Measurements from ENCODE around the gene MEIOSIN. TPM values are rescaled to one million over a fixed set of nuclear protein-coding genes. Genes with fewer than 3 reads are reported as not detected.

The MEIOSIN gene
- polyA plus RNA-seq, 2 donors: not detected

- 0 to 1% methylated on average over 51 to 70 of the region's 70 CpGs for WGBS, 2 donors
- no peaks in the 10 kb centered on the region for H3K27me3 ChIP-seq (ENCODE audit: control insufficient read depth in 1 of 2, insufficient read depth in 2 of 2, low read length in 2 of 2)
- no peaks in the 10 kb centered on the region for H3K9me3 ChIP-seq (ENCODE audit: control insufficient read depth in 2 of 2, insufficient read depth in 1 of 2, low read depth in 1 of 2, low read length in 1 of 2)
- peaks cover 5 to 10% of the 10 kb centered on the region in 2 donors for H3K4me1 ChIP-seq (ENCODE audit: control insufficient read depth in 2 of 2, insufficient read depth in 2 of 2, low read length in 1 of 2)
- H3K27ac ChIP-seq (ENCODE audit: low read depth in 2 of 2, low read length in 1 of 2): peak within 1 kb of the TSS; percentile 96 to 98
- peak within 1 kb of the TSS; percentile 64 to 76 for H3K4me3 ChIP-seq (ENCODE audit: low read depth in 1 of 2, low read length in 2 of 2)
- H3K36me3 ChIP-seq (ENCODE audit: control insufficient read depth in 2 of 2, insufficient read depth in 2 of 2, low read length in 1 of 2): peaks cover 0 to 17% of the 10 kb centered on the region in 2 donors
Observed at GRCh38 chr19:45768984-45769782, 35.9 kb downstream of the MEIOSIN start, which contains the start of gene SIX5. Gene SIX5 (minus strand): TSS chr19:45769252. CDS start chr19:45768844, 408 bp downstream.

GRCh38 chr19:45769821-45770191, 36.6 kb downstream of the MEIOSIN start:
- Histone ChIP-seq H3K9me3 (ENCODE audit: control insufficient read depth in 2 of 2, insufficient read depth in 1 of 2, low read depth in 1 of 2, low read length in 1 of 2) (no peaks in the 10 kb centered on the region), H3K27ac (ENCODE audit: low read depth in 2 of 2, low read length in 1 of 2) (peak overlapping the region; percentile 91 to 93), H3K4me1 (ENCODE audit: control insufficient read depth in 2 of 2, insufficient read depth in 2 of 2, low read length in 1 of 2) (peaks cover 5 to 10% of the 10 kb centered on the region in 2 donors), H3K4me3 (ENCODE audit: low read depth in 1 of 2, low read length in 2 of 2) (peak overlapping the region; percentile 29 to 53), H3K36me3 (ENCODE audit: control insufficient read depth in 2 of 2, insufficient read depth in 2 of 2, low read length in 1 of 2) (peaks cover 0 to 18% of the 10 kb centered on the region in 2 donors), H3K27me3 (ENCODE audit: control insufficient read depth in 1 of 2, insufficient read depth in 2 of 2, low read length in 2 of 2) (no peaks in the 10 kb centered on the region)
- 0 to 1% methylated on average over 28 of the region's 28 CpGs for WGBS, 2 donors

DNA sequence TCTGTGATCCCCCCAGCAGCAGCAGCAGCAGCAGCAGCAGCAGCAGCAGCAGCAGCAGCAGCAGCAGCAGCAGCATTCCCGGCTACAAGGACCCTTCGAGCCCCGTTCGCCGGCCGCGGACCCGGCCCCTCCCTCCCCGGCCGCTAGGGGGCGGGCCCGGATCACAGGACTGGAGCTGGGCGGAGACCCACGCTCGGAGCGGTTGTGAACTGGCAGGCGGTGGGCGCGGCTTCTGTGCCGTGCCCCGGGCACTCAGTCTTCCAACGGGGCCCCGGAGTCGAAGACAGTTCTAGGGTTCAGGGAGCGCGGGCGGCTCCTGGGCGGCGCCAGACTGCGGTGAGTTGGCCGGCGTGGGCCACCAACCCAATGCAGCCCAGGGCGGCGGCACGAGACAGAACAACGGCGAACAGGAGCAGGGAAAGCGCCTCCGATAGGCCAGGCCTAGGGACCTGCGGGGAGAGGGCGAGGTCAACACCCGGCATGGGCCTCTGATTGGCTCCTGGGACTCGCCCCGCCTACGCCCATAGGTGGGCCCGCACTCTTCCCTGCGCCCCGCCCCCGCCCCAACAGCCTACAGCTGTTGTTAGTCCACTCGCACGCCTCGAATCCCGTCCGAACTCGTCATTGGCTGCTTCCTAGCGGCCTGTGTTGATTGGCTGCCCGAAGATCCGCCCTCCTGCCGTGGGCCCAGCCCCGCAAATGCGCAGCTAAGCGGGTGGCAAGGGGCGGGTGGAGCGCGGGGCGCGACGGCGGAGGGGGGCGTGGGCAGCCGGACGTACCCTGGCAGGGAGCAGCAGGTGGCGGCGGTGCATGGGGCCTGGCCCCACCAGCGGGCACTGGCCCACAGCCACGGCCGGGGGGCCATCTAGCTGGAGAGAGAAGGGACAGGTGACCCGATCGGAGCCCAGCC, 37.2 kb downstream of the MEIOSIN start:
- Histone ChIP-seq H3K4me1 (ENCODE audit: control insufficient read depth in 2 of 2, insufficient read depth in 2 of 2, low read length in 1 of 2) (peaks cover 5 to 10% of the 10 kb centered on the region in 2 donors), H3K9me3 (ENCODE audit: control insufficient read depth in 2 of 2, insufficient read depth in 1 of 2, low read depth in 1 of 2, low read length in 1 of 2) (no peaks in the 10 kb centered on the region), H3K27ac (ENCODE audit: low read depth in 2 of 2, low read length in 1 of 2) (peak overlapping the region; percentile 91 to 93), H3K36me3 (ENCODE audit: control insufficient read depth in 2 of 2, insufficient read depth in 2 of 2, low read length in 1 of 2) (peaks cover 0 to 17% of the 10 kb centered on the region in 2 donors), H3K4me3 (ENCODE audit: low read depth in 1 of 2, low read length in 2 of 2) (peak overlapping the region; percentile 29 to 53), H3K27me3 (ENCODE audit: control insufficient read depth in 1 of 2, insufficient read depth in 2 of 2, low read length in 2 of 2) (no peaks in the 10 kb centered on the region)
- 1 to 2% methylated on average over 73 to 79 of the region's 79 CpGs for WGBS, 2 donors

DNA sequence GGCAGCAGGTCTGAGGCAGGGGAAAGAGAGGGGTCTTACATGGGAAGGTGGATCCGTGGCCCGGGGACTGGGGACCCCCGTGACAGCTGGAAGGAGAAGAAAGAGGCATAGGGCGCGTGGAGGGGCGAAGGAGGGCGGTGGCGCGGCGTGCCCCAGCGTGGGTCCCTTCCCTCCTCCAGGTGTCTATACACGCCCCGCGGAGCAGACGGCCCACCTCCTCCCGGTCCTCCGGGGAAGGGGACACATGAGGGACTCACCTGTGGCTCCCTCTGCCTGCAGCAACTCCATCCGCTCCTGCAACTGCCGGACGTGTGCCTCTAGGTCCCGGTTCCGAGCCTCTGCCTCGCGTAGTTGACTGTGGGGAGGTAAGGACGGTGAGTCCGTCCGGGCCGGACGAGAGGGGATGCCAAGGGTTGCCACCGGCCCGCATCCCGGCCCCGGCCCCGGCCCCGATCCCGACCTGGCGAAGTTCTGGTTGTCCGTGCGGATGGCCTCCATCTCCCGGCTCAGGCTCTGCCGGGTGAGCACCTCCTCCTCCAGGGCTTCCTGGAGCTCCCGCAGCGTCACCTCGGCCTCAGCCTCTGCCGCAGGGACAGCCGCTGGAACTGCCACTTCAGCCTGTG, 38.2 kb downstream of the MEIOSIN start:
- Histone ChIP-seq H3K27ac (ENCODE audit: low read depth in 2 of 2, low read length in 1 of 2) (peak overlapping the region; percentile 82 to 91), H3K27me3 (ENCODE audit: control insufficient read depth in 1 of 2, insufficient read depth in 2 of 2, low read length in 2 of 2) (no peaks in the 10 kb centered on the region), H3K4me3 (ENCODE audit: low read depth in 1 of 2, low read length in 2 of 2) (peak overlapping the region in 1 of 2 donors; percentile 28), H3K36me3 (ENCODE audit: control insufficient read depth in 2 of 2, insufficient read depth in 2 of 2, low read length in 1 of 2) (peaks cover 0 to 11% of the 10 kb centered on the region in 2 donors), H3K9me3 (ENCODE audit: control insufficient read depth in 2 of 2, insufficient read depth in 1 of 2, low read depth in 1 of 2, low read length in 1 of 2) (no peaks in the 10 kb centered on the region), H3K4me1 (ENCODE audit: control insufficient read depth in 2 of 2, insufficient read depth in 2 of 2, low read length in 1 of 2) (peaks cover 4 to 5% of the 10 kb centered on the region in 2 donors)
- WGBS, 2 donors: 72 to 81% methylated on average over 39 to 46 of the region's 46 CpGs

DNA sequence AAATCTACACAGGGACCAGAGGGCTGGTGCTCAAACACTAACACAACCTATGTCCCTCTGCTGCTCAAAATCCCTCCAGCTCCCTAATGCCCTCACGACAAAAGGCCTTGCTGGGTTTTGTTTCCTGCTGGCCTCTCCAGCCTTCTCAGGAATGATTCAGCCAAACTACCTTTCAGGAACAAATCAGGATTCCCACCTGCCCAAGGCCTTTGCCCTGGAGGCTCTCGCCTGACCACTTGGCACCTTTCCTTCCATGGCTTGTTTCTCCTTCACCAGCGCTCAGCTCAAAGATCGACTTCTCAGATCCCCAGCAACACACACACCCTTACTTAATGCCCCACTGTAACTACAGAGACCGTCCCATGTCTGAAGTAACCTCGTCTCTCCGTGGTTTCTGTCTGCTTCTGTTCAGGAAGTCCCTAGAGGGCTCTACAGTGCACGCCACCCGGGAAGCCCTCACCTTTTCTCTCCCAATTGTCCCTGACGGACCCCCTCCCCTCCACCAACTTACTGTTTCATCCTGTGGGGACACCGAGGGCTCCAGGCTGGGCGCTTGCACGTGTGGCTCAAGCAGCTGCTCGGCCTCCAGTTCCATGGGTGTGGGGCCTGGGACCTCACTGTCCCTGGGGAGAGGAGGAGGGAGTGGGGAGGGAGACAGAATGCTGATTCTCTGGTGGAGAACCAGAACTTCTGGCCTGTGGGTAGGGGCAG, 39.0 kb downstream of the MEIOSIN start:
- H3K27ac ChIP-seq (ENCODE audit: low read depth in 2 of 2, low read length in 1 of 2): peak overlapping the region in 1 of 2 donors; percentile 37
- 67 to 82% methylated on average over 14 of the region's 14 CpGs for WGBS, 2 donors

GRCh38 chr19:45772912-45773311, 39.7 kb downstream of the MEIOSIN start:
- H3K4me1 ChIP-seq (ENCODE audit: control insufficient read depth in 2 of 2, insufficient read depth in 2 of 2, low read length in 1 of 2): peaks cover 0 to 3% of the 10 kb centered on the region in 2 donors
- H3K27ac ChIP-seq (ENCODE audit: low read depth in 2 of 2, low read length in 1 of 2): no peak overlapping the region
- H3K4me3 ChIP-seq (ENCODE audit: low read depth in 1 of 2, low read length in 2 of 2): no peak overlapping the region

More for the DNA sequence above, 39.0 kb downstream of the MEIOSIN start:
- Histone ChIP-seq H3K9me3 (ENCODE audit: control insufficient read depth in 2 of 2, insufficient read depth in 1 of 2, low read depth in 1 of 2, low read length in 1 of 2) (no peaks in the 10 kb centered on the region), H3K4me3 (ENCODE audit: low read depth in 1 of 2, low read length in 2 of 2) (no peak overlapping the region), H3K4me1 (ENCODE audit: control insufficient read depth in 2 of 2, insufficient read depth in 2 of 2, low read length in 1 of 2) (peaks cover 0 to 5% of the 10 kb centered on the region in 2 donors), H3K27me3 (ENCODE audit: control insufficient read depth in 1 of 2, insufficient read depth in 2 of 2, low read length in 2 of 2) (no peaks in the 10 kb centered on the region), H3K36me3 (ENCODE audit: control insufficient read depth in 2 of 2, insufficient read depth in 2 of 2, low read length in 1 of 2) (peaks cover 0 to 18% of the 10 kb centered on the region in 2 donors)

DNA sequence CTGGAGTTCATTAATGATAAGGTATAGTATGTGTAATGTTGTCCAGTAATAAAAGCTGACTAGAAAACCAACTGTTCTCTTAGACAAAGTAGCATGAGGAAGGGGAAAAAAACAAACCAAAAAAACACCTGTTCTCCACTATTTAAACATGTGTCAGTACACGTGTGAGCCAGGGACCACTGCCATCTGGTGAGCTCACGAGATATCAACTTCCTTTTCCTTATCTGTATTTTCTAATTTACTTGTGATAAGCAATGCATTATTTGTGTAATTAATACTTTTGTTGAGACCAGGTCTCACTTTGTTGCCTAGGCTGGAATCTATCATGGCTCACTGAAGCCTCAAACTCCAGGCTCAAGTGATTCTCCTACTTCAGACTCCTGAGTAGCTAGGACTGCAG, 40.1 kb downstream of the MEIOSIN start:
- no peak overlapping the region for H3K4me3 ChIP-seq (ENCODE audit: low read depth in 1 of 2, low read length in 2 of 2)
- H3K27ac ChIP-seq (ENCODE audit: low read depth in 2 of 2, low read length in 1 of 2): no peak overlapping the region
- 30 to 50% methylated on average over 2 of the region's 2 CpGs for WGBS, 2 donors
- peaks cover 0 to 26% of the 10 kb centered on the region in 2 donors for H3K36me3 ChIP-seq (ENCODE audit: control insufficient read depth in 2 of 2, insufficient read depth in 2 of 2, low read length in 1 of 2)
- no peaks in the 10 kb centered on the region for H3K27me3 ChIP-seq (ENCODE audit: control insufficient read depth in 1 of 2, insufficient read depth in 2 of 2, low read length in 2 of 2)
- peaks cover 0 to 5% of the 10 kb centered on the region in 2 donors for H3K4me1 ChIP-seq (ENCODE audit: control insufficient read depth in 2 of 2, insufficient read depth in 2 of 2, low read length in 1 of 2)
- no peaks in the 10 kb centered on the region for H3K9me3 ChIP-seq (ENCODE audit: control insufficient read depth in 2 of 2, insufficient read depth in 1 of 2, low read depth in 1 of 2, low read length in 1 of 2)

More at GRCh38 chr19:45772912-45773311, 39.7 kb downstream of the MEIOSIN start:
- WGBS, 2 donors: 89 to 91% methylated on average over 3 of the region's 3 CpGs
- H3K27me3 ChIP-seq (ENCODE audit: control insufficient read depth in 1 of 2, insufficient read depth in 2 of 2, low read length in 2 of 2): no peaks in the 10 kb centered on the region
- H3K9me3 ChIP-seq (ENCODE audit: control insufficient read depth in 2 of 2, insufficient read depth in 1 of 2, low read depth in 1 of 2, low read length in 1 of 2): no peaks in the 10 kb centered on the region
- H3K36me3 ChIP-seq (ENCODE audit: control insufficient read depth in 2 of 2, insufficient read depth in 2 of 2, low read length in 1 of 2): peaks cover 0 to 24% of the 10 kb centered on the region in 2 donors

GRCh38 chr19:45774765-45775164, 41.5 kb downstream of the MEIOSIN start:
- Histone ChIP-seq H3K36me3 (ENCODE audit: control insufficient read depth in 2 of 2, insufficient read depth in 2 of 2, low read length in 1 of 2) (peaks cover 0 to 26% of the 10 kb centered on the region in 2 donors), H3K9me3 (ENCODE audit: control insufficient read depth in 2 of 2, insufficient read depth in 1 of 2, low read depth in 1 of 2, low read length in 1 of 2) (no peaks in the 10 kb centered on the region), H3K27ac (ENCODE audit: low read depth in 2 of 2, low read length in 1 of 2) (no peak overlapping the region), H3K27me3 (ENCODE audit: control insufficient read depth in 1 of 2, insufficient read depth in 2 of 2, low read length in 2 of 2) (no peaks in the 10 kb centered on the region), H3K4me3 (ENCODE audit: low read depth in 1 of 2, low read length in 2 of 2) (no peak overlapping the region), H3K4me1 (ENCODE audit: control insufficient read depth in 2 of 2, insufficient read depth in 2 of 2, low read length in 1 of 2) (peaks cover 6 to 13% of the 10 kb centered on the region in 2 donors)
- 85 to 88% methylated on average over 9 of the region's 9 CpGs for WGBS, 2 donors

Data from esophagus (tissue), 2 donors.